Glutamatergic neuron (in vitro differentiated cells): ENCODE data around the gene ATF6. TPM values are rescaled to one million over a fixed set of nuclear protein-coding genes. Genes with fewer than 3 reads are reported as not detected.

Experiments
- DNase-seq: peaks from one replicate; pipeline ENCODE4 v3.0.0; 2022
- H3K27ac Mint-ChIP-seq: one replicate; pipeline ENCODE4 v1.8.0; 2020; ENCODE audit warnings: mild to moderate bottlenecking, mixed read lengths, inconsistent platforms; ENCODE audit not compliant: unreplicated experiment
- H3K27me3 Mint-ChIP-seq: one replicate; pipeline ENCODE4 v1.8.0; 2020; ENCODE audit warnings: mild to moderate bottlenecking, moderate library complexity, mixed read lengths, inconsistent platforms; ENCODE audit not compliant: unreplicated experiment
- H3K36me3 Mint-ChIP-seq: one replicate; pipeline ENCODE4 v1.8.0; 2020; ENCODE audit warnings: mild to moderate bottlenecking, mixed read lengths, inconsistent platforms; ENCODE audit not compliant: unreplicated experiment
- H3K4me1 Mint-ChIP-seq: one replicate; pipeline ENCODE4 v1.8.0; 2020; ENCODE audit warnings: mild to moderate bottlenecking, low read depth, mixed read lengths, inconsistent platforms; ENCODE audit not compliant: unreplicated experiment
- H3K4me3 Mint-ChIP-seq: one replicate; pipeline ENCODE4 v1.8.0; 2020; ENCODE audit warnings: mild to moderate bottlenecking, mixed read lengths, inconsistent platforms; ENCODE audit not compliant: unreplicated experiment
- H3K9me3 Mint-ChIP-seq: one replicate; pipeline ENCODE4 v1.8.0; 2020; ENCODE audit warnings: mild to moderate bottlenecking, moderate library complexity, mixed read lengths, inconsistent platforms; ENCODE audit not compliant: unreplicated experiment
- total RNA-seq: library from RNA; stranded (reverse); fragmentation: NEBNext Ultra II Directional; extraction: Animal tissue kit (Norgen Biotek cat#: 25700); gene quantifications from one replicate; pipeline ENCODE4 v1.2.1, GENCODE V29; 2021; ENCODE audit not compliant: unreplicated experiment
- TF ChIP-seq, protein P1 (sequence below): fragments of 200-600 bp; sonication (generic); IDR thresholded peaks from one replicate; pipeline ENCODE4 v1.5.0; 2021; ENCODE audit not compliant: partially characterized antibody, unreplicated experiment

ATF6 gene
- total RNA-seq, 1 donor from 2014 or later = 29.3 TPM

DNA sequence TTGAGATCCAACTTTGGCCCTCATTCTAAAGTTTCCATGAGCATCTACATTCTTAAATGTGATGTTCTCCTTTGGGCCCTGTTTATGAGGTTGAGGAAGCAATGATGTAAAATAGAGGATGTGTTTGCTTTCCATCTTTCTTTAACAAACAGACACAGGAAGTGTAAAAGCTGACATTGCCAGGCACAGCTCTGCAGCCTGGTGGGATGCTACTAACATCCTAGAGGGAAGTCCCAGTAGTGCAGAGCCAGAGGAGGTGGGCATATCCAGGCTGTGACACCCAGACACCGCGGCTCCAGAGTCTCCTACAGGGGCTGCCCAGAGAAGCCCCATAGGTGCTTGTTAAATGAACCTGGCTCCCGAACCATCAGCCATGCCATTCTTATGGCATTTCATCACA lies 241.3 kb downstream of the ATF6 start:
- TF ChIP-seq, protein P1, sequence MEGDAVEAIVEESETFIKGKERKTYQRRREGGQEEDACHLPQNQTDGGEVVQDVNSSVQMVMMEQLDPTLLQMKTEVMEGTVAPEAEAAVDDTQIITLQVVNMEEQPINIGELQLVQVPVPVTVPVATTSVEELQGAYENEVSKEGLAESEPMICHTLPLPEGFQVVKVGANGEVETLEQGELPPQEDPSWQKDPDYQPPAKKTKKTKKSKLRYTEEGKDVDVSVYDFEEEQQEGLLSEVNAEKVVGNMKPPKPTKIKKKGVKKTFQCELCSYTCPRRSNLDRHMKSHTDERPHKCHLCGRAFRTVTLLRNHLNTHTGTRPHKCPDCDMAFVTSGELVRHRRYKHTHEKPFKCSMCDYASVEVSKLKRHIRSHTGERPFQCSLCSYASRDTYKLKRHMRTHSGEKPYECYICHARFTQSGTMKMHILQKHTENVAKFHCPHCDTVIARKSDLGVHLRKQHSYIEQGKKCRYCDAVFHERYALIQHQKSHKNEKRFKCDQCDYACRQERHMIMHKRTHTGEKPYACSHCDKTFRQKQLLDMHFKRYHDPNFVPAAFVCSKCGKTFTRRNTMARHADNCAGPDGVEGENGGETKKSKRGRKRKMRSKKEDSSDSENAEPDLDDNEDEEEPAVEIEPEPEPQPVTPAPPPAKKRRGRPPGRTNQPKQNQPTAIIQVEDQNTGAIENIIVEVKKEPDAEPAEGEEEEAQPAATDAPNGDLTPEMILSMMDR = no peak
- DNase-seq = no peak
- H3K9me3 Mint-ChIP-seq = peaks cover 23% of the 10 kb centered on the region
- H3K27ac Mint-ChIP-seq = no peak overlapping the region
- H3K36me3 Mint-ChIP-seq = peaks cover 21% of the 10 kb centered on the region
- peaks cover 24% of the 10 kb centered on the region for H3K27me3 Mint-ChIP-seq
- peaks cover 36% of the 10 kb centered on the region for H3K4me1 Mint-ChIP-seq
- H3K4me3 Mint-ChIP-seq = no peak overlapping the region

- Mint-ChIP-seq H3K4me1 (peaks cover 33% of the 10 kb centered on the region), H3K27me3 (peaks cover 22% of the 10 kb centered on the region), H3K9me3 (peaks cover 21% of the 10 kb centered on the region), H3K36me3 (peaks cover 18% of the 10 kb centered on the region), H3K27ac (no peak overlapping the region), H3K4me3 (no peak overlapping the region)
- TF ChIP-seq, protein P1 = no peak
- no peak for DNase-seq
Measured at GRCh38 chr1:162008799-162009198, 242.7 kb downstream of the ATF6 start.

GRCh38 chr1:162009501-162010174 lies 243.5 kb downstream of the ATF6 start:
- Mint-ChIP-seq H3K4me1 (peaks cover 31% of the 10 kb centered on the region), H3K36me3 (peaks cover 26% of the 10 kb centered on the region), H3K4me3 (no peak overlapping the region), H3K9me3 (peaks cover 20% of the 10 kb centered on the region), H3K27me3 (peaks cover 22% of the 10 kb centered on the region), H3K27ac (peak overlapping the region; percentile 89)
- TF ChIP-seq, protein P1 = no peak
- DNase-seq = no peak

GRCh38 chr1:162010175-162010506 lies 244.0 kb downstream of the ATF6 start:
- Mint-ChIP-seq H3K27ac (peak overlapping the region; percentile 89), H3K4me1 (peaks cover 29% of the 10 kb centered on the region)
- TF ChIP-seq, protein P1 = no peak

DNA sequence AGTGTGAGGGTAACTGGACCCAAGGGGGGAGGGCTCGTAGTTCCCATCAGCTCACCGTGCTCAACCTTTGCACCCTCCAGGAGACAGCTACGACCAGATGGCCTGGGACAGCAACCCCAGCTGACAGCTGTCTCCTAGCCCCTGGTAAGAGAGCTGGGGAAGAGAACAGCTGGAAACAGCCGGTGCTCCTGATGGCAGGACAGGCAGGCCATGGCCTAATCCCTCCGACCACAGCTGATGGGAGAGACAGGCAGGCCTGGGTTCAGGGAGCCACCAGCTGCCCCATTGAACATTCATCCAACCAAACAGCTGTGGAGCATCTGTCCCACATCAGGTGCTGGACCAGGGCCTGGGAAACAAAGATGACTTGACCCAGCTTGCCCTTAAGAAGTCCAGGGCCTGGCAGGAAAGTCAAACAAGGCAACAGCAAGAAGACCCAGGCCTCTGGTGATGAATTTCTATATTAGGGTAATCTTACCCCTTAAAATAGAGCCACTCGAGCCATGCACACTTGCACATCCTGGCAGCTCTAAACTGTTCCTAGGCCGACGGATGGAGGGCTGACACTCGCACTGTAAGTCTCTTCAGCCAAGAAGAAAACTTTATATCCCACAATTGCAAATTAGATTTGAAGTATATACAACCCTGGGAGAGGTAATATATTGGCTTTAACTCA lies 245.4 kb downstream of the ATF6 start:
- Mint-ChIP-seq H3K4me3 (no peak overlapping the region), H3K36me3 (peaks cover 41% of the 10 kb centered on the region), H3K4me1 (peaks cover 28% of the 10 kb centered on the region), H3K27ac (peak overlapping the region; percentile 89), H3K27me3 (peaks cover 22% of the 10 kb centered on the region), H3K9me3 (peaks cover 17% of the 10 kb centered on the region)
- DNase-seq = peak; percentile 81
- TF ChIP-seq, protein P1 = no peak

More at GRCh38 chr1:162010175-162010506, 244.0 kb downstream of the ATF6 start:
- Mint-ChIP-seq H3K27me3 (peaks cover 22% of the 10 kb centered on the region), H3K36me3 (peaks cover 31% of the 10 kb centered on the region), H3K9me3 (peaks cover 17% of the 10 kb centered on the region), H3K4me3 (no peak overlapping the region)
- no peak for DNase-seq
